ENCODE data around the gene SLC22A13. TPM values are rescaled to one million over a fixed set of nuclear protein-coding genes. Genes with fewer than 3 reads are reported as not detected.

Gene SLC22A13
- total and polyA plus RNA-seq, 8 donors = 0.05 to 0.69 (median 0.24) TPM; not detected in 1

DNA sequence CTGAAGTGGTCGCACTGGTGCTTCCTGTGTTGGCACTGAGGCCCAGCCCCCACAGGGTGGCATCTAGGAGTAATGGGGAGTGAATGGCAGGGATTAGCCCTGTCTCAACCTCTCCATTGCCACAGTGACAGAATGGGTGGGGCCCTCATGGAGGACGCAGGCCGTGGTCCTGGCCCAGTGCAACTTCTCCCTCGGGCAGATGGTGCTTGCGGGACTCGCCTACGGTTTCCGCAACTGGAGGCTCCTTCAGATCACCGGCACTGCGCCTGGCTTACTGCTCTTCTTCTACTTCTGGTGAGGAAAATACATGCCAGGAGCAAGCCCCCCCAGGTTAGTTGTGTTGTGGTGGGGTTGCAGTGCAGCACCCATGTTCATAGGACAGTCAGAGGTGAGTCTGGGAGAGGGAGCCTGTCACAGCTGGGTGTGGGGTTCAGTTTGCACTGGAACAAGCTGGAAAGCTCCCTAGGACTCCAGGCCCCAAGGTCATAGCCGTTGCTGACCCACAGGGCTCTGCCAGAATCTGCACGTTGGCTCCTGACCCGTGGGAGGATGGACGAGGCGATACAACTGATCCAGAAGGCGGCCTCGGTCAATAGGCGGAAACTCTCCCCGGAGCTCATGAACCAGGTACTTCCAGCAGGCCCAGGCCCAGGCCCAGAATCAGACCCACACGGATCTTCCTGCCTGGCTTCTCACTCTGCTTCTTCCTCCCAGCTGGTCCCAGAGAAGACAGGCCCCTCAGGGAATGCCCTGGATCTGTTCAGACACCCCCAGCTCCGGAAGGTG, 9.4 kb downstream of the SLC22A13 start:
- Histone ChIP-seq H3K27ac (no peak overlapping the region), H3K9me3 (no peaks in the 10 kb centered on the region), H3K4me1 (no peaks in the 10 kb centered on the region), H3K27me3 (no peaks in the 10 kb centered on the region), H3K4me3 (no peak overlapping the region), H3K36me3 (no peaks in the 10 kb centered on the region)
- DNase-seq (peak in 1 of 6 donors; percentile 29), ATAC-seq (peak in 1 of 4 donors; percentile 53), FAIRE-seq (no peak)
- intact Hi-C loops (cut with DNase I) = no loop called here
- 79% methylated on average over 21 of the region's 21 CpGs for WGBS, 2 donors
- TF ChIP-seq, protein P1, sequence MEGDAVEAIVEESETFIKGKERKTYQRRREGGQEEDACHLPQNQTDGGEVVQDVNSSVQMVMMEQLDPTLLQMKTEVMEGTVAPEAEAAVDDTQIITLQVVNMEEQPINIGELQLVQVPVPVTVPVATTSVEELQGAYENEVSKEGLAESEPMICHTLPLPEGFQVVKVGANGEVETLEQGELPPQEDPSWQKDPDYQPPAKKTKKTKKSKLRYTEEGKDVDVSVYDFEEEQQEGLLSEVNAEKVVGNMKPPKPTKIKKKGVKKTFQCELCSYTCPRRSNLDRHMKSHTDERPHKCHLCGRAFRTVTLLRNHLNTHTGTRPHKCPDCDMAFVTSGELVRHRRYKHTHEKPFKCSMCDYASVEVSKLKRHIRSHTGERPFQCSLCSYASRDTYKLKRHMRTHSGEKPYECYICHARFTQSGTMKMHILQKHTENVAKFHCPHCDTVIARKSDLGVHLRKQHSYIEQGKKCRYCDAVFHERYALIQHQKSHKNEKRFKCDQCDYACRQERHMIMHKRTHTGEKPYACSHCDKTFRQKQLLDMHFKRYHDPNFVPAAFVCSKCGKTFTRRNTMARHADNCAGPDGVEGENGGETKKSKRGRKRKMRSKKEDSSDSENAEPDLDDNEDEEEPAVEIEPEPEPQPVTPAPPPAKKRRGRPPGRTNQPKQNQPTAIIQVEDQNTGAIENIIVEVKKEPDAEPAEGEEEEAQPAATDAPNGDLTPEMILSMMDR (IDR thresholded peaks at IDR 0.05) = no peak

DNA sequence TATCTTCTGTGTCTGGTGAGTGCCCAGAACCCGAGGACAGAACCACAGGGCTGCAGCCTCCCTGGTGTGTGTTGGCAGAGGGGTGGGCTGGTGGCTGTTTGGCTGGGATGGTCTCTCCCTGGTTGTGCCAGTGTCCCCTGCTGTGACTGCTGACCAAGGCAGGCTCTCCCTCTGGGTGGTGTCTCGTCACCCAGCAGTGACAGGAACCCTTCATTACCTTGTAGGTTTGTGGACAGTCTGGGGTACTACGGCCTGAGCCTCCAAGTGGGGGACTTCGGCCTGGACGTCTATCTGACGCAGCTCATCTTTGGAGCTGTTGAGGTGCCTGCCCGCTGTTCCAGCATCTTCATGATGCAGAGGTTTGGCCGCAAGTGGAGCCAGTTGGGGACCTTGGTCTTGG, 10.0 kb downstream of the SLC22A13 start:
- intact Hi-C loops (cut with DNase I) = no loop called here
- no peak for ATAC-seq
- Histone ChIP-seq H3K4me3 (no peak overlapping the region), H3K4me1 (no peaks in the 10 kb centered on the region), H3K27ac (no peak overlapping the region), H3K36me3 (no peaks in the 10 kb centered on the region), H3K27me3 (no peaks in the 10 kb centered on the region), H3K9me3 (no peaks in the 10 kb centered on the region)
- FAIRE-seq = no peak
- TF ChIP-seq, protein P1 (IDR thresholded peaks at IDR 0.05) = no peak
- 86 to 88% methylated on average over 8 of the region's 8 CpGs for WGBS, 2 donors
- no peak for DNase-seq

DNA sequence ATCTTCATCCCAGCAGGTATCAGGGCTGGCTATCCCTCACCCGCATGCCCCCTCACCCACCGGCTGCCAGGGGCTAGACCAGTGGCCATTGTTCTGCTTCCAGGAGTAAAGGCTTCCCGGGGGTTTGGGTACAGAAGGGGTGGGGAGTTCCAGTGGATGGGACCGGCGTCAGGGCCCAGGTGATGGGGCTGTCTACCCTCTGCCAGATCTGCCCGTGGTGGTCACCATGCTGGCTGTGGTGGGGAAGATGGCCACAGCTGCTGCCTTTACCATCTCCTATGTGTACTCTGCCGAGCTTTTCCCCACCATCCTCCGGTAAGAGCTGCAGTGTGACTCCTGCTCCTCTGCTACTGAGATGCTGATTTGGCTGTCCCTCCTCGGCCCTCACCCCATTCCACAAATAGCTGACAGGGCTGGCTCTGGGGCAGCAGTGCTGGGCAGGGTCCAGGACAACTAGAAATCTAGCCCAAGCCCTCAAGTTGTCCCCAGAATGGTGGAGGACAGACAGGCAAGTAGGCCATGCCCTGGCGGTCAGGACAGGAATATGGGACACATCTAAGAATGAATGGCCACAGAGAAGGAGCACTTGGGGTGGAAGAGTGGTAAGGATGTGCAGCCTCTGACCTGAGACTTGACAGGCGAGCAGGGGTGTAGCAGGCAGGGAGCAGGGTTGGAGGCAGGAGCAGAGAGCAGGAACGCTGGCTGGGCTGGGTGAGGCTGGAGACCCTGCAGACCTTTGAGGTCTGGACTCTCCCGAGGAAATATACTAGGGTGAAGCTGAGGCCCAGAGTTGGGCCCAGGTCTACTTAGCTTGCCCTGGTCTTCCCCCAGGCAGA, 10.7 kb downstream of the SLC22A13 start:
- FAIRE-seq (no peak), ATAC-seq (no peak), DNase-seq (no peak)
- TF ChIP-seq, protein P1 (IDR thresholded peaks at IDR 0.05) = no peak
- whole genome bisulfite sequencing, 2 donors = 90% methylated on average over 13 of the region's 13 CpGs
- H3K27ac ChIP-seq = no peak overlapping the region
- intact Hi-C loops (cut with DNase I) = no loop called here
- no peaks in the 10 kb centered on the region for H3K9me3 ChIP-seq
- no peaks in the 10 kb centered on the region for H3K4me1 ChIP-seq
- H3K36me3 ChIP-seq = no peaks in the 10 kb centered on the region
- no peak overlapping the region for H3K4me3 ChIP-seq
- H3K27me3 ChIP-seq = no peaks in the 10 kb centered on the region

DNA sequence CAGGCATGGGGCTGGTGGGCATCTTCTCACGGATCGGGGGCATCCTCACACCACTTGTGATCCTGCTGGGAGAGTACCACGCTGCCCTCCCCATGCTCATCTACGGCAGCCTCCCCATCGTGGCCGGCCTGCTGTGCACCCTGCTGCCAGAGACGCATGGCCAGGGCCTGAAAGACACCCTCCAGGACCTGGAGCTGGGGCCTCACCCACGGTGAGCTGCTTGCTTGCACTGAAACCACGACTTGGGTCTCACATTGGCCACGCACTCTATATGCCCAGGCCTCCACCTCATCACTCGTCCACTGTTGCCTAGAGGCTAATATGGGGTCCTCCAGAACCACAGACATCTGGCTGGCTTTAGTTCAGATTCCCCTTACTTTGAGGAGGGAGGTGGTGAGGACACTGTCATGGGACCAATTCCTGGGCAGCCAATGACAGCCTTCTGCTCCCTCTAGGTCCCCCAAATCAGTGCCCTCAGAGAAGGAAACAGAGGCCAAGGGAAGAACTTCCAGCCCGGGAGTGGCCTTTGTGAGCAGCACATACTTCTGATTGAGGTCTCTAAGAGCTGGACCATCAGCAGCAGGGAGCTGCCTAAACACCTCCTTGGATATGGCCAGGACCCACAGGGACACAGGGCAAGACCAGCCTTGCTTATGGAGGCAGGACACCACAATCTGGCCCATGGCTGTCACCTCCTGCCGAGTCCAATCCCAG, 11.5 kb downstream of the SLC22A13 start:
- Histone ChIP-seq H3K9me3 (no peaks in the 10 kb centered on the region), H3K27ac (no peak overlapping the region), H3K4me3 (no peak overlapping the region), H3K4me1 (no peaks in the 10 kb centered on the region), H3K27me3 (no peaks in the 10 kb centered on the region), H3K36me3 (no peaks in the 10 kb centered on the region)
- no peak for ATAC-seq
- DNase-seq = no peak
- no peak for FAIRE-seq
- 88 to 90% methylated on average over 13 of the region's 13 CpGs for WGBS, 2 donors
- intact Hi-C loops (cut with DNase I) = no loop called here
- TF ChIP-seq, protein P1 (IDR thresholded peaks at IDR 0.05) = no peak

Measured in pancreas (tissue), 10 donors.